BJ (cell line): ENCODE data around the gene TBX6. TPM values are rescaled to one million over a fixed set of nuclear protein-coding genes. Genes with fewer than 3 reads are reported as not detected.

Experiments
- CTCF ChIA-PET: fragments of 350-600 bp; formaldehyde crosslinking; extraction: SDS; loops from one replicate; lab custom pipeline; 2021; ENCODE audit warnings: antibody characterized with exemption, inconsistent platforms; lab: Yijun Ruan, JAX
- POLR2A ChIA-PET: fragments of 300-600 bp; sonication (Branson Sonifier 250); formaldehyde crosslinking; extraction: SDS; loops from one replicate; lab custom pipeline; 2021; ENCODE audit warnings: antibody characterized with exemption; lab: Charles Lee
- DNase-seq: peaks from one replicate; pipeline ENCODE4 v3.0.0-alpha.2; 2011; ENCODE audit warnings: low read depth
- H3K27me3 ChIP-seq: 2 replicates; pipeline ENCODE4 v1.6.0; 2011; ENCODE audit warnings: low read length; ENCODE audit not compliant: control insufficient read depth, insufficient read depth
- H3K36me3 ChIP-seq: 2 replicates; pipeline ENCODE4 v1.5.1; 2011; ENCODE audit warnings: low read length; ENCODE audit not compliant: control insufficient read depth, insufficient read depth
- H3K4me3 ChIP-seq: 2 replicates; pipeline ENCODE4 v1.5.1; 2011; ENCODE audit warnings: low read depth, mild to moderate bottlenecking, control low read depth, low read length
- polyA plus RNA-seq: library from polyadenylated mRNA; depleted of rRNA; stranded (reverse); fragments of >200 nt; gene quantifications from 2 replicates; pipeline ENCODE4 v1.2.3, GENCODE V29; 2011
- TF ChIP-seq, protein P1 (sequence below): IDR thresholded peaks from 2 replicates; pipeline ENCODE4 v1.5.1; 2011; ENCODE audit warnings: low read depth, mild to moderate bottlenecking, control low read depth, inconsistent platforms, low read length, moderate library complexity; ENCODE audit not compliant: insufficient read depth

TBX6 gene
- polyA plus RNA-seq, 1 experiment = 0.04 TPM

DNA sequence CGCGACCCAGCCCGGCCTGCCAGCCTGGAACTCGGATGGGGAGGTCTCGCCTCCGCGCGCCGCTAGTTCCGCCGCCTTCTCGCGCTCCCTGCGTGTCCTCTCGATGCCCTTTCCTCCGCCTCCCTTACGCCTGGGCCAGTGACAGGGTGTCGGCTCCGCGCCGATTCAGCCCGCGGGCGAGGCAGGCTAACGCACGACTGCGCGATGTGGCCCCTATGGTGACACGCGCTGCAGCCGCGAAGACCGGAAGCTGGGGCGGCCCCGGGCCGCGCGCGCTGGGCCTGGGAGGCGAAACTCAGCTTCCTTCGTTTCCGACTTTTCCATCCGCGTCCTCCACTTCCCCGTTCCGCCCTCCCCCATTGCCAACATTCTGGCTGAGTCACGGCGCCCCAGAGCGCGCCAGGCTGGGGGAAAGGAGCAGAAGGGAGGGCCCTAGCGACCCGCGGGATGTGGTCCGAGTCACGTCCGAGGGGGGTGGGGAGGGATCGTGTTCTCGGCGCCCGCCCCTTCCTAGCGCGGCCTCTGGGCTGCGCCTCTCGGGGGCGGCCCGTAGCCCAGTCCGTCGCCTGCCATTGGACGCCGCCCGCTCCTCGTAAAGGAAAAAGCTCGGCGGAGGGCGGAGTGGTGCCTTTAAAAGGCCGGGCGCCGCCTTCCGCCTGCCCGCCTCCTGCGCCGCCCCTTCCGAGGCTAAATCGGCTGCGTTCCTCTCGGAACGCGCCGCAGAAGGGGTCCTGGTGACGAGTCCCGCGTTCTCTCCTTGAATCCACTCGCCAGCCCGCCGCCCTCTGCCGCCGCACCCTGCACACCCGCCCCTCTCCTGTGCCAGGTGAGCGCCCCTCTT lies 26.4 kb downstream of the TBX6 start, which contains the start of gene ALDOA:
ALDOA (plus strand) TSS at position 659 of the 841 bp plus-strand sequence. CDS start 1,138 bp downstream, outside the sequence.
- no peaks in the 10 kb centered on the region for H3K27me3 ChIP-seq
- peak within 1 kb of the TSS; percentile 99 for H3K4me3 ChIP-seq
- H3K36me3 ChIP-seq = peaks cover 33% of the 10 kb centered on the region
- ChIA-PET POLR2A (interaction anchor here (0.6 to 1.3 kb wide), 10 partner anchors 10 to 1252 kb away, joined by 3 to 33 read pairs (median 4); partner anchors contain the start of gene TBX6), CTCF (interaction anchor here (1.1 to 2.0 kb wide), 6 partner anchors 8 to 253 kb away, joined by 3 to 10 read pairs (median 4); partner anchors contain the start of genes PRRT2 and TBX6)
- peak; percentile 92 for DNase-seq
- TF ChIP-seq, protein P1, sequence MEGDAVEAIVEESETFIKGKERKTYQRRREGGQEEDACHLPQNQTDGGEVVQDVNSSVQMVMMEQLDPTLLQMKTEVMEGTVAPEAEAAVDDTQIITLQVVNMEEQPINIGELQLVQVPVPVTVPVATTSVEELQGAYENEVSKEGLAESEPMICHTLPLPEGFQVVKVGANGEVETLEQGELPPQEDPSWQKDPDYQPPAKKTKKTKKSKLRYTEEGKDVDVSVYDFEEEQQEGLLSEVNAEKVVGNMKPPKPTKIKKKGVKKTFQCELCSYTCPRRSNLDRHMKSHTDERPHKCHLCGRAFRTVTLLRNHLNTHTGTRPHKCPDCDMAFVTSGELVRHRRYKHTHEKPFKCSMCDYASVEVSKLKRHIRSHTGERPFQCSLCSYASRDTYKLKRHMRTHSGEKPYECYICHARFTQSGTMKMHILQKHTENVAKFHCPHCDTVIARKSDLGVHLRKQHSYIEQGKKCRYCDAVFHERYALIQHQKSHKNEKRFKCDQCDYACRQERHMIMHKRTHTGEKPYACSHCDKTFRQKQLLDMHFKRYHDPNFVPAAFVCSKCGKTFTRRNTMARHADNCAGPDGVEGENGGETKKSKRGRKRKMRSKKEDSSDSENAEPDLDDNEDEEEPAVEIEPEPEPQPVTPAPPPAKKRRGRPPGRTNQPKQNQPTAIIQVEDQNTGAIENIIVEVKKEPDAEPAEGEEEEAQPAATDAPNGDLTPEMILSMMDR = no peak

DNA sequence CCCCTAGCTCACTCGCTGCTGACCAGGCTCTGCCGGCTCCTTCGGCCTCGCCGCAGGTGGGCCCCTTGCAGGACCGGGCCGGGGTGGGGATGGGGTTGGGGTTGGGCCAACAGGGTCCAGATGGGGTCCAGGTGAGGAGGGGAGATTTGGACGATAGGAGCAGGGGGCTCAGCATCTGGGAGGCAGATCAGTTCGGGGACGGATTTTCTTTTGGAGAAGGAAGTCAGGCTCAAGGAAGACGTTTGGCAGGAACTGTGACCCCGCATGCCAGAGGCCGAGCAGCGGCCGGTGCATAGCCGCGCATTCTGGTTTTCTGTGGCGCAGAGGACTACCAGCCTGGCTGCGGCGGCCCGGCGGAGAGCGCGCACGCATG lies 27.0 kb downstream of the TBX6 start:
- ChIA-PET CTCF (interaction anchor here (1.1 to 1.3 kb wide), 3 partner anchors 8 to 26 kb away, joined by 3 to 7 read pairs (median 3); no protein-coding TSS in a partner anchor), POLR2A (interaction anchor here (0.6 to 1.3 kb wide), 5 partner anchors 11 to 595 kb away, joined by 3 to 5 read pairs (median 3); partner anchors contain the start of gene TBX6)
- TF ChIP-seq, protein P1 = no peak
- no peak for DNase-seq
- Histone ChIP-seq H3K4me3 (peak overlapping the region; percentile 62), H3K36me3 (peaks cover 28% of the 10 kb centered on the region), H3K27me3 (no peaks in the 10 kb centered on the region)

DNA sequence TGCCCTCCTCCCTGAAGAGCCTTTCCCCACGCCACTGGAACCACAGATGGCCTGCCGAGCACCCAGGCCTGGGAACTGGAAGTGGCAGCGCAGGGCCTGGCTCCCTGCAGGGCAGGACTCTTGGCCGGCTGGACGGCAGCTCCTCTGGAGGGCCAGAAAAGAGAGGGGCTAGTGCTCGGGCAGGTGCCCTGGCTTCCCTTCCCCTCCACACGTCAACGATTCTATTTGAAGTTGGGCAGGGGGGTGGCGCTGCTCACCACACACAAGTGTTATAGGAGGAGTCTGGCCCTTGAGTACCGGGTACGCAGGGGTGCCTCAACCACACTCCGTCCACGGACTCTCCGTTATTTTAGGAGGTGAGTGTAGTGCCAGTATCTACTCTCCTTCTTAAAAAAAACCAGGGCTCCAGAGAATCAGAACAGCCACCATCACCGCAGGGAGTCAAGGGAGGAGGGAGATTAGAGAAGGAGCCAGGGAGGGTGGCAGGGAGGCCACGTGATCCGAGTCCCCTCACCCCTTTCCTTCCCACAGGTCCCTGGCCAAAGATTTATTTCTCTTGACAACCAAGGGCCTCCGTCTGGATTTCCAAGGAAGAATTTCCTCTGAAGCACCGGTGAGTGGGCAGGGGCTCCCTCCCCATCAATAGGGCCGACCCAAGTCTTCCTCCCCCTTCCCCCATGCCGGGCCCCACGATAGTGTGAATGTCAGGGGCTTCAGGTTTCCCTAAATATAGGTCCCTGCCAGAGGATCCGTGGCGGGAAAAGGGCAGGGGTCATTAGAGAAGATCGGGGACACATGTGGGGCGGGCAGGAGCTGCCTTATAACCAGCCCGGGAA lies 27.6 kb downstream of the TBX6 start:
- ChIA-PET POLR2A (no interaction called here), CTCF (interaction anchor here (1.1 to 1.7 kb wide), 5 partner anchors 9 to 48 kb away, joined by 3 to 8 read pairs (median 4); partner anchors contain the start of gene TLCD3B)
- no peaks in the 10 kb centered on the region for H3K27me3 ChIP-seq
- peak overlapping the region; percentile 62 for H3K4me3 ChIP-seq
- no peak for DNase-seq
- H3K36me3 ChIP-seq = peaks cover 22% of the 10 kb centered on the region
- TF ChIP-seq, protein P1 = peak; percentile 15; the same call in 1 of the 2 replicates

DNA sequence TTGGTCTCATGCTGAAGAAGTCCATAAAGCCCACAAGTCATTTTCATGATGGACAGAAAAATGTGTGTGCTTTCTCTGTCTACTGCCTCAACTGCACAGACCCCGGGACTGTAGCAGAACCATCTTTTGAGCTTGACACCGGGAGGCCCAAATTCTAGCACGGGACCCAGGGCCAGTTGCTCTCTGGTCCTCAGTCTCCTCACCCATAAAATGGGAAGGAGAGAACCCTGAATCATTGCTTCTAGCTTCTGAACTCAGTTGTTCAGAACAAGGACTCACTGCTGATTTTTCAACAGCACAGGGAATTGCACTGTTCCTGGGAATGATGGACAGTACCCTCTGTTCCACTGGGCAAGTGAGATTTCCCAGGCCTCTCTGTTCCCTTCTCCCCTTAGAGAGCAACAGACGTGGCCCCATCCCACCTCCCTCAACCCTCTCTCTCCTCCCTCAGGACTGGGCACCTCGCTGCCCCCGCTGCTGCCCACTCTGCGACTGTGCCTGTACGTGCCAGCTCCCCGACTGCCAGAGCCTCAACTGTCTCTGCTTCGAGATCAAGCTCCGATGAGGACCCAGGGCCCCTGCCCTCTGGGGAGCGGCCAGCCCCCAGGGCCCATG lies 28.3 kb downstream of the TBX6 start:
- no peak for DNase-seq
- ChIA-PET CTCF (interaction anchor here (1.3 to 1.7 kb wide), 3 partner anchors 8 to 49 kb away, joined by 4 to 8 read pairs (median 4); partner anchors contain the start of gene TLCD3B), POLR2A (no interaction called here)
- TF ChIP-seq, protein P1 = no peak
- H3K27me3 ChIP-seq = no peaks in the 10 kb centered on the region
- peak overlapping the region; percentile 62; the same call in 1 of the 2 replicates for H3K4me3 ChIP-seq
- peaks cover 16% of the 10 kb centered on the region for H3K36me3 ChIP-seq
